ENCODE data around the gene PPP1R9A.

The PPP1R9A gene

GRCh38 chr7:95245828-95246500, 338.6 kb downstream of the PPP1R9A start:
- no peak overlapping the region for H3K4me3 ChIP-seq (ENCODE audit: control insufficient read depth, low read depth, low read length)
- no peak for TF ChIP-seq CTCF (conservative IDR thresholded peaks at IDR 0.05; ENCODE audit: control insufficient read depth, insufficient read depth, low read depth, low read length)
- DNase-seq (ENCODE audit: low read depth) = no peak

- H3K4me3 ChIP-seq (ENCODE audit: control insufficient read depth, low read depth, low read length) = peak overlapping the region; percentile 27
- peak; percentile 83 for DNase-seq (ENCODE audit: low read depth)
Observed at GRCh38 chr7:95246831-95247370, 339.5 kb downstream of the PPP1R9A start.

GRCh38 chr7:95250571-95250970, 343.2 kb downstream of the PPP1R9A start:
- no peak overlapping the region for H3K4me3 ChIP-seq (ENCODE audit: control insufficient read depth, low read depth, low read length)
- no peak for TF ChIP-seq CTCF (conservative IDR thresholded peaks at IDR 0.05; ENCODE audit: control insufficient read depth, insufficient read depth, low read depth, low read length)
- no peak for DNase-seq (ENCODE audit: low read depth)

More at GRCh38 chr7:95246831-95247370, 339.5 kb downstream of the PPP1R9A start:
- peak; percentile 76 for TF ChIP-seq CTCF (conservative IDR thresholded peaks at IDR 0.05; ENCODE audit: control insufficient read depth, insufficient read depth, low read depth, low read length)

- no peak for DNase-seq (ENCODE audit: low read depth)
- no peak overlapping the region for H3K4me3 ChIP-seq (ENCODE audit: control insufficient read depth, low read depth, low read length)
- no peak for TF ChIP-seq CTCF (conservative IDR thresholded peaks at IDR 0.05; ENCODE audit: control insufficient read depth, insufficient read depth, low read depth, low read length)
Observed at GRCh38 chr7:95251966-95252365, 344.6 kb downstream of the PPP1R9A start.

- DNase-seq (ENCODE audit: low read depth) = no peak
- H3K4me3 ChIP-seq (ENCODE audit: control insufficient read depth, low read depth, low read length) = no peak overlapping the region
- no peak for TF ChIP-seq CTCF (conservative IDR thresholded peaks at IDR 0.05; ENCODE audit: control insufficient read depth, insufficient read depth, low read depth, low read length)
Observed at GRCh38 chr7:95253986-95254385, 346.6 kb downstream of the PPP1R9A start.

GRCh38 chr7:95255691-95256090, 348.3 kb downstream of the PPP1R9A start:
- DNase-seq (ENCODE audit: low read depth) = no peak
- TF ChIP-seq CTCF (conservative IDR thresholded peaks at IDR 0.05; ENCODE audit: control insufficient read depth, insufficient read depth, low read depth, low read length) = no peak

More at GRCh38 chr7:95255691-95256090, 348.3 kb downstream of the PPP1R9A start:
- no peak overlapping the region for H3K4me3 ChIP-seq (ENCODE audit: control insufficient read depth, low read depth, low read length)
